ENCODE data around the gene RRP36. TPM values are rescaled to one million over a fixed set of nuclear protein-coding genes. Genes with fewer than 3 reads are reported as not detected.

Gene RRP36
- total and polyA plus RNA-seq, 2 of the 8 experiments (the other 6 are each of a cell fraction or from before 2014, with no cell fraction given) = 33.9 to 92.3 TPM

DNA sequence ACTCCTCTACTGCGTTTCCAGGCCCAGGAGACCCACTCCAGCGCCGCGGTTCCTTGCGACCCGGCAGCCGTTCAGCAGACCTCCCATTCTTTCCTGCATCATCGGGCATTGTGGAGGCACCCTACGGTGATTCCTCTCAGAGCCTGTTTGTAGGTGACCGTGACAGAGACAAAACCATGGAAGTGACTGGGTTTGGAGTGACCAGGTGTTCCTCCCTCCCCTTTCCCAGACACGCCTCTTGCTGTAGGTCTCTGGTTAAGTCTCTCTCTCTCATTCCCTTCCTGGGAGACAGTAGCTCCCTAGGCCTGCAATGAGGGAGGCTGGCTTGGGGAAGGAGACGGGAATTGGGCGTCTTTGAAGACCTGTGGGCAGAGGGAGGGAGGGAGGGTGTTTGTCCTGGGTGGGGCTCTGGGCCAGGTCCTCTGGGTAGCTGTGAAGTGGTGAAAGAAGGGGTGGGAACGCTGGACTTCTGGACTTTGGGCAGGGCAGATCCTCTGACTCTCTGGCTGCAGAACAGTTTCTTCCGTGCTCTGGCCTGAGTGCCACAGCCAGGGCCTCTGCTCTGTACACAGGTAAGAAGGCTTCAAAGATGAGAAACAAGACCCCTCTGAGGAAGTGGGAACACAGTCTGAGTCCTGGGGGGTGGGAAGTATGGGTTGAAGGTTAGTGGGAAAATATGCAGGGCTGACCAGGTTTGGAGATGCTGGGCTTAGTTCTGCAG, 38.8 kb downstream of the RRP36 start:
- no peak overlapping the region for H3K4ac ChIP-seq (replicated peaks; ENCODE audit: insufficient read length, low read depth, low read length)
- H3K27ac ChIP-seq (ENCODE audit: low read depth, low read length) = peak overlapping the region; percentile 89; the same call in 1 of the 2 replicates
- peaks cover 10% of the 10 kb centered on the region; the same call in 1 of the 2 replicates for H3K23me2 ChIP-seq (ENCODE audit: low read depth, low read length)
- no peak overlapping the region for H4K91ac ChIP-seq (replicated peaks; ENCODE audit: insufficient read length, low read length)
- no peak overlapping the region for H3K18ac ChIP-seq (ENCODE audit: extremely low read depth, low read length)
- H3K79me2 ChIP-seq (ENCODE audit: control insufficient read depth in 1 of 2, insufficient read depth in 2 of 2, low read length in 2 of 2) = peaks cover 6 to 16% of the 10 kb centered on the region in 2 experiments; a peak in 3 of 4 replicates
- H2AFZ ChIP-seq (ENCODE audit: low read length) = no peak overlapping the region; the same call in 1 of the 2 replicates
- H3K14ac ChIP-seq (ENCODE audit: insufficient read length) = no peak overlapping the region
- peaks cover 14% of the 10 kb centered on the region for H3K79me1 ChIP-seq (ENCODE audit: low read depth, low read length)
- H3K4me3 ChIP-seq (ENCODE audit: extremely low read depth in 1 of 4, insufficient read depth in 2 of 4, low read depth in 3 of 4, low read length in 4 of 4) = peak overlapping the region; percentile 90 to 99 (median 98)
- H2AK5ac ChIP-seq (ENCODE audit: low read depth, low read length) = no peak overlapping the region
- peak overlapping the region; percentile 81 for H2BK5ac ChIP-seq (ENCODE audit: low read depth, low read length)
- H2BK15ac ChIP-seq (ENCODE audit: low read length) = no peak overlapping the region
- H4K20me1 ChIP-seq (replicated peaks in 1 of 2; ENCODE audit: control insufficient read depth in 1 of 2, insufficient read depth in 2 of 2, low read length in 2 of 2) = no peaks in the 10 kb centered on the region
- POLR2A ChIA-PET (ENCODE audit: partially characterized antibody) = interaction anchor here (0.8 to 3.5 kb wide), 24 partner anchors 8 to 309 kb away, joined by 3 to 19 read pairs (median 4); partner anchors contain the start of genes CNPY3, PPP2R5D, PTK7 and ZNF318
- DNase-seq (ENCODE audit: low read depth in 1 of 2, low spot score in 2 of 2) = no peak
- TF ChIP-seq TAF1 (IDR thresholded peaks at IDR 0.05; ENCODE audit: low read depth, low read length) = peak; percentile 16; the same call in 1 of the 2 replicates
- TF ChIP-seq PHF8 (conservative IDR thresholded peaks at IDR 0.05; ENCODE audit: low read depth, low read length) = peak; percentile 4; the same call in 1 of the 2 replicates
- peak; percentile 5 for TF ChIP-seq ASH2L (IDR thresholded peaks at IDR 0.05; ENCODE audit: low read length)
- TF ChIP-seq RFX5 (IDR thresholded peaks at IDR 0.05; ENCODE audit: borderline replicate concordance, low read depth, low read length) = no peak
- 10% methylated on average over 15 of the region's 15 CpGs; no CpG with 5 or more reads in 1 of the 2 experiments for WGBS, 2 experiments (ENCODE audit: extremely low coverage in 1 of 2, insufficient coverage in 1 of 2, insufficient read length in 1 of 2, insufficient replicate concordance in 2 of 2, low coverage in 1 of 2, low lambda C conversion rate in 2 of 2, missing lambda C conversion rate in 1 of 2)
- H3K23ac ChIP-seq (ENCODE audit: insufficient read length) = no peak overlapping the region
- H3K56ac ChIP-seq (replicated peaks; ENCODE audit: insufficient read length, low read depth, low read length) = no peak overlapping the region
- no peaks in the 10 kb centered on the region for H3K9me3 ChIP-seq (ENCODE audit: insufficient read depth in 2 of 2, low read depth in 1 of 2, low read length in 1 of 2)
- H2BK120ac ChIP-seq (replicated peaks; ENCODE audit: low read depth, low read length) = no peak overlapping the region
- peaks cover 4 to 10% (median 5%) of the 10 kb centered on the region in 4 experiments; a peak in 5 of 7 replicates for H3K4me1 ChIP-seq (replicated peaks in 1 of 4; ENCODE audit: control insufficient read depth in 3 of 4, insufficient read depth in 4 of 4, low read length in 3 of 4)
- H3K36me3 ChIP-seq (ENCODE audit: control insufficient read depth in 2 of 4, insufficient read depth in 4 of 4, low read length in 3 of 4) = peaks cover 3 to 16% (median 11%) of the 10 kb centered on the region in 4 experiments; a peak in 6 of 8 replicates
- CTCF ChIA-PET (ENCODE audit: partially characterized antibody) = interaction anchor here (0.6 to 3.1 kb wide), 7 partner anchors 9 to 96 kb away, joined by 3 to 20 read pairs (median 4); no protein-coding TSS in a partner anchor
- H3K9ac ChIP-seq (replicated peaks in 1 of 4; ENCODE audit: extremely low read depth in 1 of 4, low read depth in 3 of 4, low read length in 3 of 4) = peak overlapping the region; percentile 15 to 91 (median 60); a peak in 6 of 7 replicates
- H3K4me2 ChIP-seq (ENCODE audit: insufficient read depth in 1 of 2, low read depth in 2 of 2, low read length in 2 of 2) = peak overlapping the region; percentile 74 to 83
- no peak overlapping the region for H2BK20ac ChIP-seq (ENCODE audit: low read length)
- H3K27me3 ChIP-seq (replicated peaks in 1 of 4; ENCODE audit: control insufficient read depth in 3 of 4, extremely low read depth in 1 of 4, insufficient read depth in 3 of 4, low read length in 3 of 4) = no peaks in the 10 kb centered on the region
- H4K8ac ChIP-seq (ENCODE audit: extremely low read depth, insufficient read depth, low read length) = no peak overlapping the region
- peak overlapping the region; percentile 45 for H4K5ac ChIP-seq (ENCODE audit: insufficient read length, low read depth, low read length)
- no peak for FAIRE-seq
- H2BK12ac ChIP-seq (ENCODE audit: low read depth, low read length) = 0 out of 2 replicates have a peak overlapping the region, but pooled peaks have one; percentile 18
